HUES48 (cell line): ENCODE measurements around the gene PRSS21.

Source experiments
- H3K27ac ChIP-seq: one replicate; pipeline ENCODE4 v1.7.0; 2013; ENCODE audit warnings: low read depth, low read length, inconsistent platforms
- H3K27me3 ChIP-seq: 2 replicates; pipeline ENCODE4 v1.6.1; 2013; ENCODE audit warnings: mild to moderate bottlenecking, low read length; ENCODE audit not compliant: control insufficient read depth, insufficient read depth
- H3K36me3 ChIP-seq: 2 replicates; pipeline ENCODE4 v1.6.1; 2013; ENCODE audit warnings: low read length; ENCODE audit not compliant: control insufficient read depth, insufficient read depth
- H3K4me1 ChIP-seq: 2 replicates; pipeline ENCODE4 v1.6.1; 2013; ENCODE audit warnings: mild to moderate bottlenecking, low read length; ENCODE audit not compliant: control insufficient read depth, insufficient read depth
- H3K4me3 ChIP-seq: 2 replicates; pipeline ENCODE4 v1.5.1; 2013; ENCODE audit warnings: mild to moderate bottlenecking, low read depth, low read length
- H3K9ac ChIP-seq: 2 replicates; pipeline ENCODE4 v1.6.1; 2013; ENCODE audit warnings: mild to moderate bottlenecking, low read depth, low read length, moderate library complexity
- H3K9me3 ChIP-seq: 2 replicates; pipeline ENCODE4 v1.6.1; 2013; ENCODE audit warnings: low read length; ENCODE audit not compliant: control insufficient read depth, insufficient read depth

PRSS21 gene

DNA sequence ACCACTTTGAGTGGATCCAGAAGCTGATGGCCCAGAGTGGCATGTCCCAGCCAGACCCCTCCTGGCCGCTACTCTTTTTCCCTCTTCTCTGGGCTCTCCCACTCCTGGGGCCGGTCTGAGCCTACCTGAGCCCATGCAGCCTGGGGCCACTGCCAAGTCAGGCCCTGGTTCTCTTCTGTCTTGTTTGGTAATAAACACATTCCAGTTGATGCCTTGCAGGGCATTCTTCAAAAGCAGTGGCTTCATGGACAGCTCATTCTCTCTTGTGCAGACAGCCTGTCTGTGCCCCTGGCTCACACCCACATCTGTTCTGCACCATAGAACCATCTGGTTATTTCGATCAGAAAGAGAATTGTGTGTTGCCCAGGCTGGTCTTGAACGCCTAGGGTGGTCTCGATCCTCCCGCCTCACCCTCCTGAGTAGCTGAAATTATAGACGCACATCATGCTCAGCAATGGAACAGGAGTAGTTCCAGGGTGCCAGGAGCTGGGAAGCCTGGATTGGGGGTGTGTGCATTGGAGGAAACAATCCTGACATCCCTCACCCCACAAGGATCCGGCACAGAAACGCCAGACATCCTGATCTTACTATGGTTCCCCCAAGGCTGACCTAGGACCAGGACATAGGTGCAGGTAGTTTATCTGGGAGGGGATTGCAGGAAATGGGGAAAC, 4.6 kb downstream of the PRSS21 start:
- no peak overlapping the region for H3K27ac ChIP-seq
- H3K9ac ChIP-seq: no peak overlapping the region

GRCh38 chr16:2822158-2822495, 5.1 kb downstream of the PRSS21 start:
- Histone ChIP-seq H3K4me3 (no peak overlapping the region), H3K9ac (no peak overlapping the region), H3K27ac (no peak overlapping the region), H3K9me3 (no peaks in the 10 kb centered on the region), H3K36me3 (no peaks in the 10 kb centered on the region), H3K27me3 (no peaks in the 10 kb centered on the region), H3K4me1 (no peaks in the 10 kb centered on the region)

More for the DNA sequence above, 4.6 kb downstream of the PRSS21 start:
- H3K4me3 ChIP-seq: no peak overlapping the region
- H3K9me3 ChIP-seq: no peaks in the 10 kb centered on the region
- H3K27me3 ChIP-seq: no peaks in the 10 kb centered on the region
- H3K36me3 ChIP-seq: no peaks in the 10 kb centered on the region
- no peaks in the 10 kb centered on the region for H3K4me1 ChIP-seq

GRCh38 chr16:2822496-2822895, 5.5 kb downstream of the PRSS21 start:
- Histone ChIP-seq H3K4me3 (no peak overlapping the region), H3K36me3 (no peaks in the 10 kb centered on the region), H3K27ac (no peak overlapping the region), H3K9me3 (no peaks in the 10 kb centered on the region), H3K4me1 (no peaks in the 10 kb centered on the region), H3K9ac (no peak overlapping the region), H3K27me3 (no peaks in the 10 kb centered on the region)

DNA sequence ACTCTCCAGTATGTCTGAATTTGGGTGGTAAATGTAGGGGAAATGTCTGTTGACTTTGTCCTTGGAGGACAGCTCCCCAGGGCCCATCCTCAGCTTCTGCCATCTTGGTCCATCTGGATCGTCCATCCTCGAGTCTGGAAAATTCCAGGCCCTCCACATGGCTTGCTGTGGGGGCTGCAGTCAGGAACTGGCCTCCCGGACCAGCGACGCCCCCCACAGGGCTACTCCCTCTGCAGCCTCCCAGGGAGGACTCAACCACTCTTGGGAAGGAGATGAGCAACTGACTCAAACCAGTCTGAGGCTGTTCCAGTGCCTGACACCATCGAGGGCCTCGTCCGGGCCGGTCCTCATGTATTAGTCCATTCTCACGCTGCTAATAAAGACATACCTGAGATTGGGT, 7.6 kb downstream of the PRSS21 start:
- Histone ChIP-seq H3K4me1 (no peaks in the 10 kb centered on the region), H3K9me3 (no peaks in the 10 kb centered on the region), H3K27me3 (no peaks in the 10 kb centered on the region), H3K4me3 (no peak overlapping the region), H3K9ac (no peak overlapping the region), H3K36me3 (no peaks in the 10 kb centered on the region), H3K27ac (no peak overlapping the region)

DNA sequence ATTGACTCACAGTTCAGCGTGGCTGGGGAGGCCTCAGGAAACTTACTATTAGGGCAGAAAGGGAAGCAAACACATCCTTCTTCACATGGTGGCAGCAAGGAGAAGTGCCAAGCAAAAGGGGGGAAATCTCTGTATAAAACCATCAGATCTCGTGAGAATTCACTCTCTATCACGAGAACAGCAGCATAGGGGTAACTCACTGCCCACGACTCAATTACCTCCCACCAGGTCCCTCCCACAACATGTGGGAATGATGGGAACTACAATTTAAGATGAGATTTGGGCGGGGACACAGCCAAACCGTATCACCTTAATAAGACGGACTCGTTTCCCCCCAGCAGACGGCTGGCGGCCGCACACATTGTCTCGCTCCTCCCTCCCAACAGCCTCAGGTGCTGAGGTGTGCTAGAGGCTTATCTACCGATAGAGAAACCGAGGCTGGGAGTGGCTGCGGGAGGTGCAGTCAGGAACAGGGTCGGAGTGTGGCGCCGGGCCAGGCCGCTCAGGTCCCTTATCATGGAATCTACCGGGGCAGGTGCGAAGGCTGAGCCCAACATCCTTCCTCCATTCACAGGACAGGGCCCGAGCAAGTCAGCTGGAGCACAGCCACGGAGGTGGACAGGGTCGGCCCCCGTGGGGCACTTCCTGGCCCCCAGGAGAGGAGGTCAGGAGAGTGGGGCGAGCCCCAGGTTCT, 8.2 kb downstream of the PRSS21 start:
- Histone ChIP-seq H3K27me3 (no peaks in the 10 kb centered on the region), H3K9ac (no peak overlapping the region), H3K4me1 (no peaks in the 10 kb centered on the region), H3K9me3 (no peaks in the 10 kb centered on the region), H3K27ac (no peak overlapping the region), H3K4me3 (no peak overlapping the region), H3K36me3 (no peaks in the 10 kb centered on the region)

DNA sequence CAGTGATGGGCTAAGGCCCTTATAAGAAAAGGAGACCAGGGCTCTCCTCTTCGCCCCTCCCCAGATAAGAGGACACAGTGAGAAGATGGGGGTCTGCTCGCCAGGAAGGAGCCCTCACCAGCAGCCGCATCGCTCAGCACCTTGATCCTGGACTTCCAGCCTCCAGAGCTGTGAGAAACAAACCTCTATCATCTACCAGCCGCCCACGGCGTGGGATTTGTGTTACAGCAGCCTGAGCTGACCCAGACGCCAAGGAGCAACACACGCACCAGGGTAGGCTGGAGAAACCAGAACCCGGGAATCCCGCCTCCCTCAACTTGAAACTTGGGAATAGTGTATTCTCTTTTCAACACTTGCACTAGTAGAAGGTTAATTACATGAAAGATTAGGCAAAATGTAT, 8.9 kb downstream of the PRSS21 start:
- Histone ChIP-seq H3K9ac (no peak overlapping the region), H3K4me3 (no peak overlapping the region), H3K27me3 (no peaks in the 10 kb centered on the region), H3K4me1 (no peaks in the 10 kb centered on the region), H3K36me3 (no peaks in the 10 kb centered on the region), H3K9me3 (no peaks in the 10 kb centered on the region), H3K27ac (no peak overlapping the region)

- no peaks in the 10 kb centered on the region for H3K27me3 ChIP-seq
- H3K9me3 ChIP-seq: no peaks in the 10 kb centered on the region
- no peak overlapping the region for H3K4me3 ChIP-seq
- H3K4me1 ChIP-seq: no peaks in the 10 kb centered on the region
- H3K9ac ChIP-seq: no peak overlapping the region
- H3K27ac ChIP-seq: no peak overlapping the region
- no peaks in the 10 kb centered on the region for H3K36me3 ChIP-seq
Observed at GRCh38 chr16:2826591-2827373, 9.7 kb downstream of the PRSS21 start.

DNA sequence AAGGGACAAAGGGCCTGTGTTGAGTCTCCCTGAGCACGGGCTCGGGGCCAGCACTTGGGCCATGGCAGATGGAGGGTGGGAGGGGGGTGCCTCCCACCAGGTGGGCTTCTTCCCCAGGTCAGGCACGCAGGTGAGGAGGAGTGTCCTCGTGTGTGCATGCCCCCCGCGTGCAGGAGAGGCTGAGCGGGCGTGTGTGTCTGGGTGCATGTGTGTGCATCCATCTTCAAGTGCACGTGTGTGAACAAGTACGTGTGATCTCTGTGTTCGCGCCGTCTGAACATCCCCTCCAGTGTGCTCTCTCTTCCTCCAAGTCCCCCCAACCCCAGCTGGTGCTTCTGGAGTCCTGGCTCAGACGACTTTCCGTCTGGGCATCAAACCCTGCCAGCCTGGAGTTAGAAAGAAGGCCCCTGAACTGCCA, 10.3 kb downstream of the PRSS21 start:
- Histone ChIP-seq H3K9ac (no peak overlapping the region), H3K27ac (no peak overlapping the region), H3K9me3 (no peaks in the 10 kb centered on the region), H3K36me3 (no peaks in the 10 kb centered on the region), H3K27me3 (no peaks in the 10 kb centered on the region), H3K4me3 (no peak overlapping the region), H3K4me1 (no peaks in the 10 kb centered on the region)

DNA sequence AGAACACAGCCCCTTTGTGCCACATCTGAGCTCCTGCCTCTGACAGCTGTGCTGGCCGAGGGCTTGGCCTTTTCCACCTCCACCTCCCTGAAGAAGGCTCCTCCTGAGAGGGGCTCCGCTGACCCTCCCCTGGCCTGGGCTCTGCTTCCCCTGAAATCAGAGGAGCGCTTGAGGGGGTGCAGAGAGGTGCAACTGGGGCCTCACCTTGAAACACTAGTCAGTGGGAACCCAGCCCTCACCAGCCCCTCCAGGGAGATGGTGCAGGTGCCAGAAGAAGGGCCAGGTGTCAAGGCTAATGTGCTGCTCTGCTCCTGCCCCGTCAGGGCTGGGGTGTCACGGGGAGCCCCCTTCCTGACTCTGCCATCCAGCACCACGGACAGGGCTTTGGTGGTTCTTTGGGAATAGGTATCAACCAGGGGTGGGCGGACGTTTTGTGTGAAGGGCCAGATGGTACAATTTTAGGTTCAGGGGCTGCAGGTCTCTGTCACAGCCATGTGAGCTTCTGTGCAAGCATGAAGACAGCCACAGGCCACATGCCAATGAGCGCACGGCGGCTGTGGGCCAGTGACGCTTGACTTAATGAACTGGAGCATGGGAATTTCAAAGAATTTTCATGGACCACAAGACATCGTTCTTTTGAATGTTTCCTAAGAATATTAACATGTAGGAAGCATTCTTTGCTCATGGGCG, 10.9 kb downstream of the PRSS21 start:
- no peaks in the 10 kb centered on the region for H3K27me3 ChIP-seq

GRCh38 chr16:2828521-2828840, 11.4 kb downstream of the PRSS21 start:
- Histone ChIP-seq H3K36me3 (no peaks in the 10 kb centered on the region), H3K4me3 (no peak overlapping the region), H3K27me3 (no peaks in the 10 kb centered on the region), H3K9me3 (no peaks in the 10 kb centered on the region), H3K27ac (no peak overlapping the region), H3K4me1 (no peaks in the 10 kb centered on the region), H3K9ac (no peak overlapping the region)

More for the DNA sequence above, 10.9 kb downstream of the PRSS21 start:
- Histone ChIP-seq H3K36me3 (no peaks in the 10 kb centered on the region), H3K4me1 (no peaks in the 10 kb centered on the region), H3K9ac (no peak overlapping the region), H3K4me3 (no peak overlapping the region), H3K27ac (no peak overlapping the region), H3K9me3 (no peaks in the 10 kb centered on the region)
